SU-DHL-6 (cell line): Measurements from ENCODE around the gene FKBP15.

Source experiments
- H2AFZ ChIP-seq: fragments of 200-600 bp; sonication (generic); 2 replicates; pipeline ENCODE4 v1.6.1; 2014; ENCODE audit warnings: low read depth, mild to moderate bottlenecking, moderate library complexity, mixed read lengths, antibody characterized with exemption, low read length; ENCODE audit not compliant: severe bottlenecking
- H3F3A ChIP-seq: fragments of 200-600 bp; shearing (Covaris generic); 2 replicates; pipeline ENCODE4 v1.6.0; 2016; ENCODE audit warnings: antibody characterized with exemption, mild to moderate bottlenecking; ENCODE audit not compliant: insufficient read depth
- H3K27ac ChIP-seq: fragments of 200-600 bp; sonication (generic); 2 replicates; pipeline ENCODE4 v1.5.1; 2016; ENCODE audit warnings: low read depth, mild to moderate bottlenecking, low read length, moderate library complexity, mixed read lengths
- H3K27me3 ChIP-seq: fragments of 200-600 bp; sonication (generic), shearing (Covaris generic); 2 replicates; pipeline ENCODE4 v1.6.0; 2014; ENCODE audit warnings: mild to moderate bottlenecking, low read length
- H3K36me3 ChIP-seq: fragments of 200-600 bp; sonication (generic); 2 replicates; pipeline ENCODE4 v1.6.1; 2014; ENCODE audit warnings: mild to moderate bottlenecking, low read length, mixed read lengths
- H3K4me2 ChIP-seq: fragments of 300-600, 200-600 bp; shearing (Covaris generic), sonication (generic); 2 replicates; pipeline ENCODE4 v1.6.0; 2014; ENCODE audit warnings: low read length, low read depth, mild to moderate bottlenecking; ENCODE audit not compliant: poor library complexity, severe bottlenecking
- H3K4me3 ChIP-seq: fragments of 200-600 bp; sonication (generic); 2 replicates; pipeline ENCODE4 v1.5.1; 2014; ENCODE audit warnings: antibody characterized with exemption, low read length, mild to moderate bottlenecking, mixed read lengths; ENCODE audit not compliant: insufficient read depth, poor library complexity, severe bottlenecking
- H3K79me2 ChIP-seq: fragments of 200-600 bp; sonication (generic); 2 replicates; pipeline ENCODE4 v1.6.1; 2014; ENCODE audit warnings: mild to moderate bottlenecking, low read length, moderate library complexity; ENCODE audit not compliant: insufficient read depth
- H3K9ac ChIP-seq: fragments of 200-600 bp; sonication (generic); 2 replicates; pipeline ENCODE4 v1.7.0; 2014; ENCODE audit warnings: mild to moderate bottlenecking, low read length
- H3K9me2 ChIP-seq: fragments of 200-600 bp; sonication (generic); replicated peaks from 2 replicates; pipeline ENCODE4 v1.6.1; 2014; ENCODE audit warnings: low read length; ENCODE audit not compliant: insufficient read depth
- H3K9me3 ChIP-seq: fragments of 200-600 bp; sonication (generic); 2 replicates; pipeline ENCODE4 v1.6.1; 2014; ENCODE audit warnings: low read length, mixed read lengths; ENCODE audit not compliant: insufficient read depth
- H4K20me1 ChIP-seq: fragments of 200-600 bp; sonication (generic); 2 replicates; pipeline ENCODE4 v1.6.1; 2014; ENCODE audit warnings: low read depth, mild to moderate bottlenecking, antibody characterized with exemption, low read length, moderate library complexity, mixed read lengths
- EZH2phosphoT487 ChIP-seq: fragments of 200-600 bp; sonication (generic), shearing (Covaris generic); conservative IDR thresholded peaks from 2 replicates; pipeline ENCODE4 v1.6.1; 2018; ENCODE audit warnings: mild to moderate bottlenecking, antibody characterized with exemption, low read length, moderate library complexity, mixed read lengths
- TF ChIP-seq, protein P1 (sequence below): fragments of 200-600 bp; sonication (generic); IDR thresholded peaks from one replicate; pipeline ENCODE4 v1.5.1; 2017; ENCODE audit warnings: antibody characterized with exemption, mild to moderate bottlenecking, low read length, moderate library complexity; ENCODE audit not compliant: insufficient read depth, poor library complexity, severe bottlenecking

The FKBP15 gene

DNA sequence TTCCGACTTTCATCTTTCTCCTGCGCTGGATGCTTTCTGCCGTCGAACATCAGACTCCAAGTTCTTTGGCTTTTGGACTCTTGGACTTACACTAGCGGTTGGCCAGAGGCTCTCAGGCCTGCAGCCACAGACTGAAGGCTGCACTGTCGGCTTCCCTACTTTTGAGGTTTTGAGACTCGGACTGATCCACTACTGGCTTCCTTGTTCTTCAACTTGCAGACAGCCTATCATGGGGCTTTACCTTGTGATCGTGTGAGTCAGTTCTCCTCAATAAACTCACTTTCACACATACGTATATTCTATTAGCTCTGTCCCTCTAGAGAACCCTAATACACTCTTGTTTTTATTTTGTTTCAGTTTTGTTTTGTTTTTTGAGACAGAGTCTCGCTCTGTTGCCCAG, 10.3 kb downstream of the FKBP15 start:
- H3K9ac ChIP-seq, result no peak overlapping the region
- H3K9me2 ChIP-seq, result no peaks in the 10 kb centered on the region
- no peaks in the 10 kb centered on the region for H3K27me3 ChIP-seq
- peaks cover 33% of the 10 kb centered on the region for H3K79me2 ChIP-seq
- H3K36me3 ChIP-seq, result peaks cover 20% of the 10 kb centered on the region; the same call in 1 of the 2 replicates
- no peak overlapping the region for H3K4me2 ChIP-seq
- no peak overlapping the region for H2AFZ ChIP-seq
- no peak for TF ChIP-seq EZH2phosphoT487
- TF ChIP-seq, protein P1, sequence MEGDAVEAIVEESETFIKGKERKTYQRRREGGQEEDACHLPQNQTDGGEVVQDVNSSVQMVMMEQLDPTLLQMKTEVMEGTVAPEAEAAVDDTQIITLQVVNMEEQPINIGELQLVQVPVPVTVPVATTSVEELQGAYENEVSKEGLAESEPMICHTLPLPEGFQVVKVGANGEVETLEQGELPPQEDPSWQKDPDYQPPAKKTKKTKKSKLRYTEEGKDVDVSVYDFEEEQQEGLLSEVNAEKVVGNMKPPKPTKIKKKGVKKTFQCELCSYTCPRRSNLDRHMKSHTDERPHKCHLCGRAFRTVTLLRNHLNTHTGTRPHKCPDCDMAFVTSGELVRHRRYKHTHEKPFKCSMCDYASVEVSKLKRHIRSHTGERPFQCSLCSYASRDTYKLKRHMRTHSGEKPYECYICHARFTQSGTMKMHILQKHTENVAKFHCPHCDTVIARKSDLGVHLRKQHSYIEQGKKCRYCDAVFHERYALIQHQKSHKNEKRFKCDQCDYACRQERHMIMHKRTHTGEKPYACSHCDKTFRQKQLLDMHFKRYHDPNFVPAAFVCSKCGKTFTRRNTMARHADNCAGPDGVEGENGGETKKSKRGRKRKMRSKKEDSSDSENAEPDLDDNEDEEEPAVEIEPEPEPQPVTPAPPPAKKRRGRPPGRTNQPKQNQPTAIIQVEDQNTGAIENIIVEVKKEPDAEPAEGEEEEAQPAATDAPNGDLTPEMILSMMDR, result no peak
- no peak overlapping the region for H3K27ac ChIP-seq
- H4K20me1 ChIP-seq, result peaks cover 7% of the 10 kb centered on the region; the same call in 1 of the 2 replicates
- H3F3A ChIP-seq, result no peaks in the 10 kb centered on the region
- no peak overlapping the region for H3K4me3 ChIP-seq
- no peaks in the 10 kb centered on the region for H3K9me3 ChIP-seq

DNA sequence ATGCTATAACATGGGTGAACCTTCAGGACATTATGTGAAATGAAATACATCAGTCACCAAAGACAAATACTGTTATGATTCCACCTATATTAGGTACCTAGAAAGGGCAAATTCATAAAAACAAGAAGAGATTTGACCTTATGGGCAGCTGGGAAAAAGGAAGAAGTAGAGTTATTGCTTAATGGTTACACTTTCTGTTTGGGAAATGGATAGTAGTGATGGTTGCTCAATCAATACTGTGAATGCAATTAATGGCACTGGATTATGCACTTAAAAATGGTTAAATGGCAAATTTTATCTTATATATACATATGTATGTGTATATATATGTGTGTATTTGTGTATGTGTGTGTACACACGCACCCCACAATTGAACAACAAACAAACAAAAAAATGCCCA, 15.2 kb downstream of the FKBP15 start:
- H3K36me3 ChIP-seq, result peaks cover 44% of the 10 kb centered on the region; the same call in 1 of the 2 replicates
- no peak overlapping the region for H3K9ac ChIP-seq
- H3K27ac ChIP-seq, result no peak overlapping the region
- no peak overlapping the region for H2AFZ ChIP-seq
- H3K27me3 ChIP-seq, result no peaks in the 10 kb centered on the region
- no peak overlapping the region for H3K4me2 ChIP-seq
- H3F3A ChIP-seq, result no peaks in the 10 kb centered on the region
- no peaks in the 10 kb centered on the region for H3K9me3 ChIP-seq
- H3K9me2 ChIP-seq, result no peaks in the 10 kb centered on the region
- no peaks in the 10 kb centered on the region for H4K20me1 ChIP-seq
- TF ChIP-seq, protein P1, result no peak
- TF ChIP-seq EZH2phosphoT487, result no peak
- H3K79me2 ChIP-seq, result no peaks in the 10 kb centered on the region
- H3K4me3 ChIP-seq, result no peak overlapping the region

DNA sequence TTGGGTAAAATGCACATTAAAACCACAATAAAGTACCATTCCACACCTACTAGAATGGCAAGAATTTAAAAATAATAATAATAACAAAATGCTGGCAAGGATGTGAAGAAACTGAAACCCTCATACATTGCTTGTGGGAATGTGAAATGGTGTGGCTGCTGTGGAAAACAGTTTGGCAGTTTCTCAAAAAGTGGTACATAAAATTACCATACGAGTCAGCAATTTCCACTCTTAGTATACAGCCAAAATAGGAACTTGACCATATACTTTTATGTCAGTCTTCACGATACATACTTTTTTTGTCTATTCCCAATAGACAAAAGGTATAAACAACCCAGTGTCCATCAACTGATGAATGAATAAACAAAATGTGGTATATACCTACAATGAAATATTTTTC, 15.6 kb downstream of the FKBP15 start:
- H4K20me1 ChIP-seq, result no peaks in the 10 kb centered on the region
- H3K36me3 ChIP-seq, result peaks cover 44% of the 10 kb centered on the region; the same call in 1 of the 2 replicates
- no peaks in the 10 kb centered on the region for H3K9me2 ChIP-seq
- no peaks in the 10 kb centered on the region for H3K9me3 ChIP-seq
- no peaks in the 10 kb centered on the region for H3K79me2 ChIP-seq
- H3K4me3 ChIP-seq, result no peak overlapping the region
- no peak overlapping the region for H3K27ac ChIP-seq
- no peak overlapping the region for H3K4me2 ChIP-seq
- no peak overlapping the region for H3K9ac ChIP-seq
- TF ChIP-seq EZH2phosphoT487, result no peak
- TF ChIP-seq, protein P1, result no peak
- no peaks in the 10 kb centered on the region for H3F3A ChIP-seq
- no peaks in the 10 kb centered on the region for H3K27me3 ChIP-seq
- H2AFZ ChIP-seq, result no peak overlapping the region
